GM19193 (cell line): Measurements from ENCODE around the gene DGCR2.

Experiments
- POLR2A ChIP-seq: IDR thresholded peaks from 4 replicates; pipeline ENCODE4 v1.6.1; 2011; ENCODE audit not compliant: insufficient read depth, insufficient read length; ENCODE audit errors: extremely low read depth

The DGCR2 gene

GRCh38 chr22:19040888-19041703, 81.1 kb downstream of the DGCR2 start:
- no peak for TF ChIP-seq POLR2A

DNA sequence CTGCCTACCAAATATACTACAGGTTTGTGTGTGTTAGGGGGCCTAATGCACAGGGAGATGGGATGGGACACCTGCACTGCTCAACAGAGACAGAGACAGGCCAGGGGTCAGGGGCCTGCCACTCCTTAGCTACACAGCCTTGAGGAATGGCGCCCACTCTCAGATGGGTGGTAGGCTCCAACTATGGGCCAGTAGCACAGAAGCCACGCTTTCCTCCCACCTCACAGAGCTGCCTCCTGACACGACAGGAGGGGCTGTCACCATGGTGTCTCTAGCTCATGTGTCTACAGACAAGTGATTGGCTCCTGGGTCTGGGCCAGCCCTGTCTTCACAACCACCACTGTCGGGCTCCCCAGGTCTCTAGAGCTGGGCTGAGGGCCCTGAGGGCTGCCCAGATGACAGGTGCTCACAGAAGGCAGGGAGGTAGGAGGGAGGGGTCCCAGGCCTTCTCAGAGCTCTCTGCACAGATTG, 81.8 kb downstream of the DGCR2 start:
- TF ChIP-seq POLR2A, result no peak

DNA sequence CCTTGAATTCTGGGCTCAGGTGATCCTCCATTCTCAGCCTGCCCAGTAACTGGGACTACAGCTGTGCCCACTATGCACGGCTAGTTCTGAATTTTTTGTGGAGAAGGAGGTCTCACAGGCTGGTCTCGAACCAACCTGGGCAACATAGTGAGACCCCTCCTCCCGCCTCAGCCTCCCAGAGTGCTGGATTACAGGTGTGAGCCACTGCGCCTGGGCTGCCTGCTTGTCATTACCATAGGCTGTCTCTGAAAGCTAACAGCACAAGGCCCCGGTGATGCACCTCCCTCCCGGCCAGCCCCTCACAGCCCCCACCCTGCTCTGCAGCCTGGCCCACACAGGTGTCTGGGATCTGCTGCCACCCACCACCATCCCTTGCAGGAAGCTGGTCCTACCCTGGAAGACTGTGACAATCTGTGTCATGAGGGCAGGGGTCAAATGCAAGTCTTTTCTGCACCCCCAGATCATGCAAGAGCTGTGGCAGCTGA, 82.4 kb downstream of the DGCR2 start:
- TF ChIP-seq POLR2A, result no peak

DNA sequence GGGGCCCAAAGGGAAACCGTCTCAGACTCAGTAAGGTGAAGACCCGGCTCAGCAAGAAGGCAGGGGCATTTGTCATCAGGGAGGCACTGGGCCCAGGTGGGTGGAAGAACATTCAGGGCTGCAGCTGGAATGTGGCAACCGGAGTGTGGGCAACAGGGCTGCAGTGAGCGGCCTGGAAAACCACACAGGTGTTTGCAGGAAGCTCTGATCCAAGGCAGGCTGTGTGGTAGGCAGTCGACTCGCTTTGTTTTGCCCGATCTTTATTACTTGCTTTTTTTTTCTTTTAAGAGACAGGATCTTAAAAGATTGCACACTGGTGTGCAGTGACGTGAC, 82.8 kb downstream of the DGCR2 start:
- no peak for TF ChIP-seq POLR2A

DNA sequence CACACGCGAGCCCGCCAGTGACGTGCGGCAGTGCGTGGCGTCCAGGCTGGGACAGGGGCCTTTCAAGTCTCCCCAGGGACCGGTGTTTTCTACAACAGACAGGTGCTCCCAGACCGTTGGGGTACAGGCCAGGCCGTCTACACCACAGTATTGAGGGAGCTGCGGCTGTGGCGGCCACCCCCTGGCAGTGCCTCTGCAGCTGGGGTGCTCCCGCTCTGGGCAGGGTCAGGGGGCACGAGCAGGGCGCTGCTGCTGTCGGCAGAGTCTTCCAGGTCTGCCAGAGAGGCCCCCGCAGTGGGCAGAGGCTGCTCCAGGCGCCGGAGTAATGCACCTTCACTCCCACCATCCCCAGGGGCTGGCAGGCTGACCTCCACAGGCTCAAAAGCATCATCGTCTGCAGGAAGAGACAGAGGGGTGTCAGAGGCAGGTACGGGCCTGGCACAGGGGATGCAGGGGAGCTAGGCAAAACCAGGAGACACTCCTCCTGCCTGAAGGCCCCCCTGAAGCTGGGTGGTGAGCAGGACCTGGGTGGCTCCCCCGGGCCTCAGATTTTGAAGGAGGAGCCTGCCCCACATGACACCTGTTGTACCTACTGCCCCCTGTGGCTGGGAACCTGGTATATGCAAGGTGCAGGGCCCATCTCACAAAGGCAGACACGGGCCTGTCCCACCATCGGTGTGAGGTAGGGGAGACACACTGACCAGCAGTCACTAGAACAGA, 83.3 kb downstream of the DGCR2 start:
- no peak for TF ChIP-seq POLR2A

GRCh38 chr22:19038164-19038546, 84.1 kb downstream of the DGCR2 start:
- TF ChIP-seq POLR2A, result no peak

GRCh38 chr22:19037282-19038163, 84.7 kb downstream of the DGCR2 start:
- no peak for TF ChIP-seq POLR2A

DNA sequence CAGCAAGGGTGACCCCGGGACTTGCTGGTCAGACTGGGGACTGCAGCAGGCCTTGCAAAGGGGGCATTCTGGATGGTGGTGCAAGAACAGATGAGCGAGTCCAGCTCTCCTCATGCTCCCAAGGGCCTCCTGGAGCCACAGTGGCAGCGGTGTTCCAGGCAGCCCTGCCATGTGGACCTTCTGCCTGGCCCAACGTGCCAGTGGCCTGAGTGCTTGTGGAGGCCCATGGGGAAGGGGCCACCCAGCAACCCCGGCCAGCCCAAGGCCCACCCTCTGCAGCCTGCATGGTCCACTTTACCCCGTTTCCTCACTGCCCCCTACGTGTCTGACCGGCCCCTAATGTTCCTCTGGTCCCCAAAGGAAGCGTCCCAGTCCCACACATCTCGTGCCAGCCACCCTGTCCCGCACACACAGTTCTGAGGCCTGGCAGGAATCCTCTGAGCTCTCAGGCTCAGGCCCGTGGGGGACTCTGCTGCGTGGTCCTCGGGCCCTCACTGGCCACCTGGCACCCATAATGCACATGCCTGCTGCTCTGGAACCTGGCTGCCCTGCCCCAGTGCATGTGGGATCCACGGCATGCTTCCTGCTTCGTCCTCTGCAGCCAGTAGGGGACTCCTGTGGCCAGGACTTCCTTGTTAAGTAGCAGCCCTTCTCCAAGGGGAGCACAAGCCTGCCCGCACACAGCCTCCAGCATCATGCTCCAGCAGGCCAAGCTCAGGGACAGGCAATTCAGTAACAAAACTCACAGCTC, 85.5 kb downstream of the DGCR2 start:
- no peak for TF ChIP-seq POLR2A

DNA sequence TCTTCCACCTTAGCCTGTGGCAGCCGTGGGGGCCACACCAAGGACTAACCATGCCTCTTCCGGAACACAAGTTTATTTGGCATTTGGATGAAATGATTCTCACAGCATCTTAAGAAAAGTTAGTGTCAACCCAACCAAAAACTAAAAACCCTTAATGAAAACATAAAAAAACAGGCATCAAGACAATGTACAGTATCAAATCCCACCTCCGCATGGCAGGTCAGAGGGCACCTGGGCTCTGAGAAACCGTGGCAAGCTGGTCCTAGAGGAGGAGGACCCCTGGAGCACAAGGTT, 86.0 kb downstream of the DGCR2 start:
- no peak for TF ChIP-seq POLR2A

- no peak for TF ChIP-seq POLR2A
Measured at GRCh38 chr22:19035474-19036228, 86.6 kb downstream of the DGCR2 start.

GRCh38 chr22:19022755-19023154, 99.5 kb downstream of the DGCR2 start:
- no peak for TF ChIP-seq POLR2A

DNA sequence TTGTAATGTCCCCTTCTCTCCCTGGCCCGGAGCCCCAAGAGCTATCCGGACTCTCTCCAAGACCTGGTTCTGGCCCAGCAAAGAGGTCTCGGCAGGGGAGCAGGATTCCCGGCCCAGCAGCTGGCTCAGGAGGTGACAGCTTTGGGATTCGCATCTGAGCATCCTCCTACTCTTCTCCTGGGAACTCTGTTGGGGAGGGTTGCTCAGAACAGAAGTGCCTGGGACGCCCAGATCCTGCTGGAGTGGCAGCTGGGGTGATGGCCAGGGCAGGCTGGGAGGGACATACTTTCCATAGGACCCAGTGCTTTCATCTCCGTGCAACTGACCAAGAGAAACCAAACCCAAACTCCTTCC, 102.6 kb downstream of the DGCR2 start:
- no peak for TF ChIP-seq POLR2A

- no peak for TF ChIP-seq POLR2A
Measured at GRCh38 chr22:19019029-19019678, 103.1 kb downstream of the DGCR2 start.
